Endothelial cell of umbilical vein (primary cell): ENCODE measurements around the gene EME2. TPM values are rescaled to one million over a fixed set of nuclear protein-coding genes. Genes with fewer than 3 reads are reported as not detected.

ENCODE experiments used
- BruUV-seq: library from RNA; stranded (reverse); fragments of 400-500 nt; replicated peaks from 2 replicates; lab custom pipeline; 2021; lab: Mats Ljungman, UMichigan
- CTCF ChIA-PET: fragments of 300-600, 350-600 bp; sonication (Branson Sonifier 250); formaldehyde crosslinking; loops from one replicate; lab custom pipeline; 2021; ENCODE audit warnings: antibody characterized with exemption, inconsistent platforms; lab: Charles Lee
- POLR2A ChIA-PET: fragments of 300-600, 350-600 bp; sonication (Branson Sonifier 250); formaldehyde crosslinking; loops from one replicate; lab custom pipeline; 2021; ENCODE audit warnings: antibody characterized with exemption, inconsistent platforms; lab: Charles Lee
- DNase-seq: peaks from one replicate; pipeline ENCODE4 v3.0.0-alpha.2; 2011; ENCODE audit warnings: low read depth, low spot score
- FAIRE-seq: peaks from 2 replicates; lab custom pipeline; 2011; peaks lifted over from hg19 to GRCh38; lab: Jason Lieb, UNC
- H2AFZ ChIP-seq: 2 replicates; pipeline ENCODE4 v1.6.0; 2012; ENCODE audit warnings: low read depth, low read length, control low read depth, inconsistent platforms
- H3K27ac ChIP-seq: 2 replicates; pipeline ENCODE4 v1.5.1; 2011; ENCODE audit warnings: low read depth, mild to moderate bottlenecking, control low read depth, low read length, moderate library complexity; ENCODE audit not compliant: insufficient read depth
- H3K27me3 ChIP-seq, 2 experiments: 2 replicates each; pipeline versions ENCODE4 v1.6.0 to v1.6.1; 2011; ENCODE audit warnings: low read length in 2 of 2, mixed read lengths in 1 of 2; ENCODE audit not compliant: control insufficient read depth in 2 of 2, insufficient read depth in 2 of 2
- H3K36me3 ChIP-seq, 2 experiments: 2 replicates in 1 of 2; 3 replicates in 1 of 2; pipeline ENCODE4 v1.5.1; 2011; ENCODE audit warnings: low read length in 2 of 2, mild to moderate bottlenecking in 1 of 2, moderate library complexity in 1 of 2; ENCODE audit not compliant: control insufficient read depth in 2 of 2, insufficient read depth in 2 of 2; ENCODE audit errors: extremely low read depth in 1 of 2
- H3K4me1 ChIP-seq: 3 replicates; pipeline ENCODE4 v1.5.1; 2011; ENCODE audit warnings: mild to moderate bottlenecking, low read length; ENCODE audit not compliant: control insufficient read depth, insufficient read depth; ENCODE audit errors: extremely low read depth
- H3K4me2 ChIP-seq: 2 replicates; pipeline ENCODE4 v1.6.1; 2011; ENCODE audit warnings: low read length, control low read depth, mixed read lengths; ENCODE audit not compliant: insufficient read depth
- H3K4me3 ChIP-seq, 3 experiments: fragments of 200-600 bp in 1 of 3; sonication (generic), shearing (Covaris generic) in 1 of 3; replicated peaks in 1 of 3; 2 replicates each; pipeline ENCODE4 v1.5.1; 2011 to 2016; ENCODE audit warnings: control low read depth in 3 of 3, low read length in 3 of 3, mild to moderate bottlenecking in 2 of 3, inconsistent platforms in 1 of 3, low read depth in 1 of 3, moderate library complexity in 1 of 3; ENCODE audit not compliant: insufficient read depth in 1 of 3
- H3K79me2 ChIP-seq: 2 replicates; pipeline ENCODE4 v1.6.0; 2012; ENCODE audit warnings: low read length, inconsistent platforms; ENCODE audit not compliant: control insufficient read depth, insufficient read depth
- H3K9ac ChIP-seq: replicated peaks from 2 replicates; pipeline ENCODE3; 2011; ENCODE audit warnings: low read length, control low read depth; ENCODE audit not compliant: insufficient read depth; ENCODE audit errors: extremely low read depth
- H3K9me1 ChIP-seq: replicated peaks from 3 replicates; pipeline ENCODE4 v1.6.0; 2011; ENCODE audit warnings: mild to moderate bottlenecking, low read length; ENCODE audit not compliant: control insufficient read depth, insufficient read depth; ENCODE audit errors: extremely low read depth
- H3K9me3 ChIP-seq: replicated peaks from 2 replicates; pipeline ENCODE4 v1.5.1; 2012; ENCODE audit warnings: low read length, inconsistent platforms; ENCODE audit not compliant: control insufficient read depth, insufficient read depth
- H4K20me1 ChIP-seq: replicated peaks from 2 replicates; pipeline ENCODE3; 2011; ENCODE audit warnings: mild to moderate bottlenecking, low read length; ENCODE audit not compliant: control insufficient read depth, insufficient read depth; ENCODE audit errors: extremely low read depth
- CTCF ChIP-seq, 2 donors: IDR thresholded peaks; 1 replicate in 1 of 2; 2 replicates in 1 of 2; pipeline ENCODE4 v1.5.1; 2011; ENCODE audit warnings: low read length in 2 of 2, mild to moderate bottlenecking in 2 of 2, moderate library complexity in 2 of 2, control low read depth in 1 of 2, inconsistent platforms in 1 of 2, low read depth in 1 of 2; ENCODE audit not compliant: insufficient read depth in 1 of 2; ENCODE audit errors: extremely low read depth in 1 of 2
- FOS ChIP-seq: IDR thresholded peaks from 2 replicates; pipeline ENCODE4 v1.6.1; 2011; ENCODE audit warnings: mild to moderate bottlenecking, low read length, moderate library complexity, borderline replicate concordance; ENCODE audit not compliant: insufficient read depth
- JUN ChIP-seq: IDR thresholded peaks from 2 replicates; pipeline ENCODE4 v1.6.1; 2011; ENCODE audit warnings: borderline replicate concordance, low read depth; ENCODE audit not compliant: insufficient read length, insufficient read depth
- MYC ChIP-seq: IDR thresholded peaks from one replicate; pipeline ENCODE4 v1.6.1; 2011; ENCODE audit warnings: mild to moderate bottlenecking, low read depth, low read length
- POLR2AphosphoS5 ChIP-seq: IDR thresholded peaks from 2 replicates; pipeline ENCODE4 v1.6.1; 2012; ENCODE audit warnings: low read depth, mild to moderate bottlenecking, control low read depth, low read length, moderate library complexity; ENCODE audit not compliant: insufficient read depth
- dilution Hi-C: fragments of 300-500 bp; cut with MboI; formaldehyde crosslinking; loops from one replicate; pipeline ENCODE4 v1.15.0; 2019; ENCODE audit warnings: low sequenced_read_pairs; ENCODE audit not compliant: extremely low pct_ligation_motif_present
- intact Hi-C: fragments of 100-400 bp; cut with micrococcal nuclease; formaldehyde crosslinking; loops from one replicate; pipeline ENCODE4 v1.10.0; 2022
- polyA plus RNA-seq, 4 experiments: library from polyadenylated mRNA; depleted of rRNA in 3 of 4; stranded (reverse) in 3 of 4; unstranded in 1 of 4; fragments of >200 nt; gene quantifications; 2 replicates each; pipeline versions ENCODE4 v1.2.1 to v1.2.3, GENCODE V29; 2011 to 2012; ENCODE audit warnings: missing spikeins in 1 of 4
- total RNA-seq: library from RNA; stranded (reverse); gene quantifications from 2 replicates; pipeline ENCODE4 v1.2.3, GENCODE V29; 2021

Gene EME2
- total and polyA plus RNA-seq, 2 donors (not counting 3 experiments of a cell fraction or from before 2014, with no cell fraction given): 9.7 to 21.4 TPM

GRCh38 chr16:1791943-1792812 is 19.6 kb downstream of the EME2 start:
- H3K27ac ChIP-seq: no peak overlapping the region
- POLR2A ChIA-PET: no interaction called here

More at GRCh38 chr16:1791943-1792812, 19.6 kb downstream of the EME2 start:
- no TSS peak for BruUV-seq
- H3K79me2 ChIP-seq: no peaks in the 10 kb centered on the region
- no peak overlapping the region for H3K4me3 ChIP-seq
- H3K4me1 ChIP-seq: no peaks in the 10 kb centered on the region
- H3K9me3 ChIP-seq: no peaks in the 10 kb centered on the region
- DNase-seq: no peak
- H3K27me3 ChIP-seq: no peaks in the 10 kb centered on the region
- FAIRE-seq: no peak
- no peaks in the 10 kb centered on the region for H3K9me1 ChIP-seq
- CTCF ChIA-PET: interaction anchor here (1.0 kb wide), 1 partner anchor 32 kb away, joined by 3 read pairs; no protein-coding TSS in a partner anchor
- H4K20me1 ChIP-seq: no peaks in the 10 kb centered on the region
- no peak overlapping the region for H3K4me2 ChIP-seq
- dilution Hi-C loops: no loop called here
- peaks cover 0 to 14% of the 10 kb centered on the region in 2 experiments for H3K36me3 ChIP-seq
- intact Hi-C loops: no loop called here
- H3K9ac ChIP-seq: no peak overlapping the region
- TF ChIP-seq FOS (no peak), MYC (no peak), POLR2AphosphoS5 (no peak), JUN (no peak), CTCF (IDR thresholded peaks at IDR 0.05; ENCODE audit: extremely low read depth in 1 of 2, insufficient read depth in 1 of 2, low read depth in 1 of 2, low read length in 2 of 2) (no peak)
- no peak overlapping the region for H2AFZ ChIP-seq
